GM23248 (cell line): Measurements from ENCODE around the gene LGALS1. TPM values are rescaled to one million over a fixed set of nuclear protein-coding genes. Genes with fewer than 3 reads are reported as not detected.

Source experiments
- DNase-seq: peaks from one replicate; pipeline ENCODE4 v3.0.0-alpha.2; 2015
- H2AFZ ChIP-seq: fragments of 200-600 bp; sonication (generic); 2 replicates; pipeline ENCODE4 v1.6.1; 2016; ENCODE audit warnings: antibody characterized with exemption
- H3F3A ChIP-seq: fragments of 200-600 bp; sonication (generic); 2 replicates; pipeline ENCODE4 v1.6.1; 2016; ENCODE audit warnings: mild to moderate bottlenecking, antibody characterized with exemption, mixed run types; ENCODE audit not compliant: insufficient read depth
- H3K27ac ChIP-seq: fragments of 200-600 bp; sonication (generic); 2 replicates; pipeline ENCODE4 v1.5.1; 2016; ENCODE audit warnings: mild to moderate bottlenecking
- H3K27me3 ChIP-seq: fragments of 200-600 bp; sonication (generic); replicated peaks from 2 replicates; pipeline ENCODE4 v1.6.1; 2016; ENCODE audit warnings: mild to moderate bottlenecking; ENCODE audit not compliant: insufficient read depth
- H3K36me3 ChIP-seq: fragments of 200-600 bp; sonication (generic); 2 replicates; pipeline ENCODE4 v1.6.1; 2016; ENCODE audit warnings: low read depth, mild to moderate bottlenecking
- H3K4me1 ChIP-seq: fragments of 200-600 bp; sonication (generic); 2 replicates; pipeline ENCODE4 v1.6.1; 2016; ENCODE audit warnings: mild to moderate bottlenecking; ENCODE audit not compliant: insufficient read depth
- H3K4me2 ChIP-seq: fragments of 200-600 bp; sonication (generic); one replicate; pipeline ENCODE4 v1.6.1; 2016; ENCODE audit warnings: mild to moderate bottlenecking; ENCODE audit not compliant: unreplicated experiment
- H3K4me3 ChIP-seq: fragments of 200-600 bp; sonication (generic); 2 replicates; pipeline ENCODE4 v1.5.1; 2016; ENCODE audit warnings: mild to moderate bottlenecking
- H3K79me2 ChIP-seq: fragments of 200-600 bp; sonication (generic); 2 replicates; pipeline ENCODE4 v1.6.1; 2016; ENCODE audit warnings: mild to moderate bottlenecking; ENCODE audit not compliant: insufficient read depth
- H3K9ac ChIP-seq: fragments of 200-600 bp; sonication (generic); 2 replicates; pipeline ENCODE4 v1.6.1; 2016; ENCODE audit warnings: mild to moderate bottlenecking
- H3K9me2 ChIP-seq: fragments of 200-600 bp; sonication (generic); 2 replicates; pipeline ENCODE4 v1.6.1; 2016; ENCODE audit warnings: mixed run types, mild to moderate bottlenecking, moderate library complexity; ENCODE audit not compliant: insufficient read depth
- H3K9me3 ChIP-seq: fragments of 200-600 bp; sonication (generic); one replicate; pipeline ENCODE4 v1.6.1; 2017; ENCODE audit warnings: low read depth
- H4K20me1 ChIP-seq: fragments of 200-600 bp; sonication (generic); 2 replicates; pipeline ENCODE4 v1.6.0; 2016; ENCODE audit not compliant: insufficient read depth
- EZH2 ChIP-seq: fragments of 200-600 bp; sonication (generic); IDR thresholded peaks from 2 replicates; pipeline ENCODE4 v1.6.1; 2018; ENCODE audit warnings: antibody characterized with exemption, mild to moderate bottlenecking; ENCODE audit not compliant: insufficient read depth, poor library complexity, severe bottlenecking
- EZH2phosphoT487 ChIP-seq: fragments of 200-600 bp; sonication (generic); IDR thresholded peaks from 2 replicates; pipeline ENCODE4 v1.6.1; 2018; ENCODE audit warnings: antibody characterized with exemption, moderate library complexity, mild to moderate bottlenecking, low read depth; ENCODE audit not compliant: insufficient read depth
- WGBS, 2 experiments: methylation state at CpG; one replicate each; pipeline ENCODE4 v1.1.6; 2015 to 2017; ENCODE audit warnings: low lambda C conversion rate in 2 of 2, low coverage in 1 of 2; ENCODE audit errors: missing lambda C conversion rate in 2 of 2; 5-methylcytosine and 5-hydroxymethylcytosine counted together
- in situ Hi-C: fragments of 300-500 bp; cut with MboI; formaldehyde crosslinking; loops from 2 replicates; pipeline ENCODE4 v1.15.0; 2020
- polyA plus RNA-seq: library from polyadenylated mRNA; unstranded; fragments of >200 nt; fragmentation: Nextera tagmentation; extraction: Ambion mirVana; gene quantifications from 2 replicates; pipeline ENCODE4 v1.2.1, GENCODE V29; 2016
- total RNA-seq: library from RNA; depleted of rRNA; stranded (reverse); fragments of >200 nt; shearing (Covaris generic); gene quantifications from 2 replicates; pipeline ENCODE4 v1.2.3, GENCODE V29; 2014

LGALS1 gene
- total and polyA plus RNA-seq, 2 experiments from 2014 or later = 5,290 to 6,984 TPM

- Histone ChIP-seq H3K79me2 (no peaks in the 10 kb centered on the region), H3K4me1 (peaks cover 22% of the 10 kb centered on the region), H3K36me3 (no peaks in the 10 kb centered on the region), H3F3A (peaks cover 6% of the 10 kb centered on the region; the same call in 1 of the 2 replicates), H2AFZ (peak overlapping the region; percentile 52), H3K4me2 (peak overlapping the region; percentile 71), H3K9me3 (no peaks in the 10 kb centered on the region), H3K27ac (peak overlapping the region; percentile 66), H3K9ac (peak overlapping the region; percentile 68), H3K9me2 (no peaks in the 10 kb centered on the region), H3K27me3 (no peaks in the 10 kb centered on the region), H3K4me3 (peak overlapping the region; percentile 47; the same call in 1 of the 2 replicates), H4K20me1 (no peaks in the 10 kb centered on the region)
- in situ Hi-C loops = no loop called here
- TF ChIP-seq EZH2 = no peak
- TF ChIP-seq EZH2phosphoT487 = no peak
- peak; percentile 87 for DNase-seq
- WGBS, 2 experiments = 3 to 4% methylated on average over 22 to 23 of the region's 24 CpGs
Observed at GRCh38 chr22:37633625-37634416, 41.6 kb upstream of the LGALS1 start.

DNA sequence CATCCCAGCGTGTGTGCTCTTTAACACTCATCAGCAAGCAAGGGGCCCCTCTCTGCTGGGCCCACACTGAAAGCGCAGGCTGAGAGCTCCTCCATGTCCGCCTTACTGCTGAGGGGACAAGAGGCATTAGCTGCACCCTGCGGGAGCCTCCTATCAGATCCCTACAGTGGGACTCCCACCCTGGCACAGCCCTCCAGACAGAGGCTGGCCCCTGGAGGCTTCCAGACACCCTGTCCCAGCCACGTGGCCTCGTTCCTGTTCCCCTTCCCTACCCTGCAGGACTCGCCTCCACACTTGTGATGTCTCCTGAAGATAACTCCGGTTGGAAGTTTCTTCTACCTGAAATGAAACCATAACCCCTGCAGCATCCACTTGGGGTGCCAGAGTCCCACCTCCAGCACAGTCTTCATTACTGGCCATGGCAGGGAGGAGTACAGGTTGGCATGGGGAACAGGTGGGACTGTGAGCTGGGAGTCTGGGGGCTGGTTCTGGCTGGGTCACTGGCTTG lies 41.0 kb upstream of the LGALS1 start:
- H3K79me2 ChIP-seq = no peaks in the 10 kb centered on the region
- peak overlapping the region; percentile 52; the same call in 1 of the 2 replicates for H2AFZ ChIP-seq
- in situ Hi-C loops = no loop called here
- H3K9me2 ChIP-seq = no peaks in the 10 kb centered on the region
- H4K20me1 ChIP-seq = no peaks in the 10 kb centered on the region
- H3K27ac ChIP-seq = peak overlapping the region; percentile 66
- TF ChIP-seq EZH2 (no peak), EZH2phosphoT487 (no peak)
- H3K4me3 ChIP-seq = peak overlapping the region; percentile 47; the same call in 1 of the 2 replicates
- 24 to 27% methylated on average over 8 of the region's 8 CpGs for WGBS, 2 experiments
- H3K27me3 ChIP-seq = no peaks in the 10 kb centered on the region
- peaks cover 6% of the 10 kb centered on the region; the same call in 1 of the 2 replicates for H3F3A ChIP-seq
- H3K36me3 ChIP-seq = no peaks in the 10 kb centered on the region
- H3K4me2 ChIP-seq = peak overlapping the region; percentile 71
- no peak for DNase-seq
- H3K9me3 ChIP-seq = no peaks in the 10 kb centered on the region
- H3K4me1 ChIP-seq = peaks cover 22% of the 10 kb centered on the region
- H3K9ac ChIP-seq = peak overlapping the region; percentile 68

DNA sequence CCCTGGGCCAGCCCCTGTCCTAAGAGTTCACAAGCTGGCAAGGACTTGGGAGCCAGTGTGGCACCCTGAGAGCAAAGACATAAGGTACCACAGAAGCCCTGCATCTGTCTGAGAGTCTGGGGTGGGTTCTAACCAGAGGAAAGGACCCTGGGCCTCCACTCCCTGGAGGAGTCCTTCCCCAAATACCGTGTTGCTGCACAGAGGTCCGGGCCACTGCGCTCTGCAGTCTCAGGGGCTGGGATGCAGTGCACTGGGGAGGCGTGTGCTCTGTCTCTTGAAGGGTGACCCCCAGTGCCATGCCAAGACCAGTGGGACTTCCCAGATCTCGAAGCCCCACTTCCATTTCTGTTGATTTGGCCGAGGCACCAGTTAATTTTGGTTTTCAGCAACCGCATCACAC lies 40.3 kb upstream of the LGALS1 start:
- Histone ChIP-seq H3K9ac (no peak overlapping the region), H3K79me2 (peaks cover 2% of the 10 kb centered on the region; the same call in 1 of the 2 replicates), H3K36me3 (no peaks in the 10 kb centered on the region), H3K4me1 (peaks cover 22% of the 10 kb centered on the region), H3K9me3 (no peaks in the 10 kb centered on the region), H4K20me1 (no peaks in the 10 kb centered on the region), H3F3A (peaks cover 6% of the 10 kb centered on the region; the same call in 1 of the 2 replicates), H3K9me2 (no peaks in the 10 kb centered on the region), H3K27ac (no peak overlapping the region), H3K4me2 (no peak overlapping the region), H3K27me3 (no peaks in the 10 kb centered on the region), H2AFZ (no peak overlapping the region), H3K4me3 (no peak overlapping the region)
- no peak for DNase-seq
- no peak for TF ChIP-seq EZH2phosphoT487
- no peak for TF ChIP-seq EZH2
- WGBS, 2 experiments = 98 to 100% methylated on average over 7 of the region's 7 CpGs
- in situ Hi-C loops = no loop called here

- in situ Hi-C loops = no loop called here
- Histone ChIP-seq H3K4me1 (peaks cover 22% of the 10 kb centered on the region), H3K4me2 (no peak overlapping the region), H3K9ac (no peak overlapping the region), H3K79me2 (peaks cover 5% of the 10 kb centered on the region; the same call in 1 of the 2 replicates), H3K27ac (no peak overlapping the region), H2AFZ (no peak overlapping the region), H3K27me3 (no peaks in the 10 kb centered on the region), H3F3A (peaks cover 6% of the 10 kb centered on the region; the same call in 1 of the 2 replicates), H3K9me2 (no peaks in the 10 kb centered on the region), H4K20me1 (no peaks in the 10 kb centered on the region), H3K36me3 (no peaks in the 10 kb centered on the region), H3K9me3 (no peaks in the 10 kb centered on the region), H3K4me3 (no peak overlapping the region)
- DNase-seq = peak; percentile 27
- 87% methylated on average over 6 of the region's 6 CpGs for WGBS, 2 experiments
- TF ChIP-seq EZH2phosphoT487 = no peak
- no peak for TF ChIP-seq EZH2
Observed at GRCh38 chr22:37636186-37636948, 39.1 kb upstream of the LGALS1 start.
